Caki2 (cell line): ENCODE results near the gene B4GALT2. TPM values are rescaled to one million over a fixed set of nuclear protein-coding genes. Genes with fewer than 3 reads are reported as not detected.

Source experiments
- DNase-seq: peaks from one replicate; pipeline ENCODE4 v3.0.0-alpha.2; 2015; ENCODE audit warnings: low read depth
- in situ Hi-C: cut with HindIII; loops from 2 replicates; pipeline ENCODE4 v1.10.0; 2016; ENCODE audit warnings: low sequenced_read_pairs, low pct_unique_long_range_greater_than_20kb, mixed read lengths
- total RNA-seq: library from RNA; depleted of rRNA; stranded (reverse); fragments of >200 nt; shearing (Covaris generic); gene quantifications from 2 replicates; pipeline ENCODE4 v1.2.3, GENCODE V29; 2014; ENCODE audit warnings: low replicate concordance; rRNA removed

The B4GALT2 gene, protein sequence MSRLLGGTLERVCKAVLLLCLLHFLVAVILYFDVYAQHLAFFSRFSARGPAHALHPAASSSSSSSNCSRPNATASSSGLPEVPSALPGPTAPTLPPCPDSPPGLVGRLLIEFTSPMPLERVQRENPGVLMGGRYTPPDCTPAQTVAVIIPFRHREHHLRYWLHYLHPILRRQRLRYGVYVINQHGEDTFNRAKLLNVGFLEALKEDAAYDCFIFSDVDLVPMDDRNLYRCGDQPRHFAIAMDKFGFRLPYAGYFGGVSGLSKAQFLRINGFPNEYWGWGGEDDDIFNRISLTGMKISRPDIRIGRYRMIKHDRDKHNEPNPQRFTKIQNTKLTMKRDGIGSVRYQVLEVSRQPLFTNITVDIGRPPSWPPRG
- 75.2 and 88.9 TPM in 2 replicates for total RNA-seq

DNA sequence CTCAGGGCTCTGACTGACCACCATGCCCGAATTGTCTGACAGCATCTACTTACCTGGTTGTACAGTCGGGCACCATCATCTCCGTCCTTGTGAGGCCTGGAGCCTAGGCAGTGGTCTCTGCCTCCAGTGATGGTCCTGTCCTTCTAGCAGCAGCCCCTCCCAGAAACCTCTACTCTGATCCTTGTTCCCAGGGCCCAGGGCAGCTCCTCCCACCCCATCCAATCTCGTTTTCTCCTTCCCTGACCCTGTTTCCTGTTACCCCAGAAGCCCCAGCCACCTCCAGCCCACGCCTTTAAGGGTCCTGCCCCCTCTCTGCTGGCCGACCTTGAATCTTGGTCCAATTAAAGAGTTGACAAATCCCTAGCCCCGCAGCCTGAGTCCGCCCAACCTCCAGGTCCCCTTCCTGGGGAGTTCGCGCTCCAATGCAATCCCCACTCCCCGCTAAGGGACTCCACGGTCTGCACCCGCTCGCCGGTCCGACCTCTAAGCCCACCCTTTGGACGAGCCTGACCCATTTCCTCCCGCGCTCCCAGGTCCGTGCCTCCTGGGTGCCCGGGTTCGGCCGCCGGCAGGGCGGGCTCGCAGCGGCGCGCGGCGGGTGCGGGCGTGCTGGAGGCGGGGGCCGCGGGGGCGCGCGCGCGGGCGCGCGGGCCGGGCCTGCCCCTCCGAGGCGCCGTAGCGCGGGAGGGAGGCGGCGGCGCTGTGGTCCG is at the start of gene B4GALT2:
Gene B4GALT2 (plus strand): TSS at position 660 of the 710 bp plus-strand sequence. CDS start 1,951 bp downstream, outside the sequence.
- in situ Hi-C loops, result no loop called here

DNA sequence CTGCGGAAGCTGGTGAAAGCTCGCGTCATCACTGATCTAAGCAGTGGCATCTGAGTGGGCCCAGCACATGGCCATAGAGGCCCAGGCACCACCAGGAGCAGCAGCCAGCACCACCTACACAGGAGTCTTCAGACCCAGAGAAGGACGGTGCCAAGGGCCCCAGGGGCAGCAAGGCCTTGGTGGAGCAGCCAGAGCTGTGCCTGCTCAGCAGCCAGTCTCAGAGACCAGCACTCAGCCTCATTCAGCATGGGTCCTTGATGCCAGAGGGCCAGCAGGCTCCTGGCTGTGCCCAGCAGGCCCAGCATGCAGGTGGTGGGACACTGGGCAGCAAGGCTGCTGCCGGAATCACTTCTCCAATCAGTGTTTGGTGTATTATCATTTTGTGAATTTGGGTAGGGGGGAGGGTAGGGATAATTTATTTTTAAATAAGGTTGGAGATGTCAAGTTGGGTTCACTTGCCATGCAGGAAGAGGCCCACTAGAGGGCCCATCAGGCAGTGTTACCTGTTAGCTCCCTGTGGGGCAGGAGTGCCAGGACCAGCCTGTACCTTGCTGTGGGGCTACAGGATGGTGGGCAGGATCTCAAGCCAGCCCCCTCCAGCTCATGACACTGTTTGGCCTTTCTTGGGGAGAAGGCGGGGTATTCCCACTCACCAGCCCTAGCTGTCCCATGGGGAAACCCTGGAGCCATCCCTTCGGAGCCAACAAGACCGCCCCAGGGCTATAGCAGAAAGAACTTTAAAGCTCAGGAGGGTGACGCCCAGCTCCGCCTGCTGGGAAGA is 48.7 kb upstream of the B4GALT2 start:
- DNase-seq, result no peak
- in situ Hi-C loops, result no loop called here

More for the DNA sequence above, at the start of gene B4GALT2:
- no peak for DNase-seq

- in situ Hi-C loops, result no loop called here
- no peak for DNase-seq
These were observed 48.1 kb upstream of the B4GALT2 start for GRCh38 chr1:43930949-43931275.

DNA sequence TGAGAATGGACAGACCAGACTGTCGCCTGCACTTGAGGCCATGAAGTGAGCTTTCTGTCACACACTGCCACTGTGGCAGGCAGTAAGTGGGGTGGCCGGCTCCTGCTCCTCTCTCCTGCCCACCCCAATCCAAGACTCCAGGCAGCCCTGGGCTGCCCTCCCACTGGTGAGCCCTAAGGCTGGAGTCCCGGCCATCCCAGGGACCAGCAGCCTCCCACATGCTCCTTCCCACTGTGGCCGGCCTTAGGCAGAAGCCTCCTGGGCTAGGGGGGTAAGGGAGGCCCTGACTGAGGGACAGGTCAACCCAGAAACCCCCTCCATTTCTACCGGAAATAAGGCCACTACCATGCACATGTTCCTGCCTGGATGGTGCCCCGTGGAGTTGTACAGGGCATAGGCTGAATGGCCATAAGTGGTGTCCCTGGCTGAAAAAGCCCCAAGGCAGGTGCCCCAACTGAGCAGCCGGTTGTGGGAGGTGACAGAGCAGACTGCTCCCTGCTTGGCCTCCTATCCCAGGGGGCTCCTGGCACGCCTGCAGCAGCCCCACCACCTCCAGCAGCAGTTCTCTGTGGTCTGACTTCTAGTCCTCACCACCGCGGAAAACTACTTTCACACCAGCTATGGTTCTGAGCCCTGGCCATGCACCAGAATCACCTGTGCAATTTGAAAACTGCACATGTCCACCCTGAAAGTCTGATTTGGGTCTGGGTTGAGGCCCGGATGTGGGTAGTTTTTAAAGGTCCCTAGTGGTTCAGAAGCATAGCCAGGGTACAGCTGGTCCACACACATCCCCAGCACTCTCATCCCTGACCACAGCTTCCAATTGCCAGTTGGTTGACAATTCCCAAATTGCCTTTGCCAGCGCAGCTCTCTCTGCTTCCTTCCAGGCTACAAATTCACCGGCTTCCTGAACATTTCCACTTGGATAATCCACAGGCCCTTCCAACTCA is 47.0 kb upstream of the B4GALT2 start:
- in situ Hi-C loops, result no loop called here
- no peak for DNase-seq

GRCh38 chr1:43932786-43933385 is 46.1 kb upstream of the B4GALT2 start:
- DNase-seq, result no peak
- in situ Hi-C loops, result no loop called here

DNA sequence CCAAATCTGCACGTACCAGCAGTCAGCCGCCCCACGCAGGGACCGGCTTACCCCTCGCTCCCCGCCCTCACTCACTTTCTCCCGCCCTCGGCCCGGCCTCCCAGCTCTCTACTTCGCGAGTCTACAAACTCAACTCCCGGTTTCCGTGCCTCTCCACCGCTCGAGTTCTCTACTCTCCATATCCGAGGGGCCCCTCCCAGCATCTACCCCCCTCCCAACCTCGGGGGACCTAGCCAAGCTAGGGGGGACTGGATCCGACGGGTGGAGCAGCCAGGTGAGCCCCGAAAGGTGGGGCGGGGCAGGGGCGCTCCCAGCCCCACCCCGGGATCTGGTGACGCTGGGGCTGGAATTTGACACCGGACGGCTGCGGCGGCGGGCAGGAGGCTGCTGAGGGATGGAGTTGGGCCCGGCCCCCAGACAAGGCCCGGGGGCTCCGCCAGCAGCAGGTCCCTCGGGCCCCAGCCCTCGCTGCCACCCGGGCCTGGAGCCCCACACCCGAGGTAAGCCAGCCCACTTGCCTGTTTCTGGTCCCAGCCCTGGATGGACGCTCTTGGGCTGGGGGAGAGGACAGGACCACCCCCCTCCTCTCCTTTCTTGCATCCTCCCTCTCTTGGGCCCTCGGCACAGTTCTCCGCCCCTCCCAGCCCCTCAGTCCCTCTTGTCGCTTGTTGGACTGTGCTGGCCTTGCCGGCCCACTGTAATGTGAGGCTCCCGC is 45.5 kb upstream of the B4GALT2 start, which contains the start of gene ARTN:
Gene ARTN (plus strand): TSS at position 416 of the 715 bp plus-strand sequence. CDS start 1,856 bp downstream, outside the sequence.
- DNase-seq, result no peak
- in situ Hi-C loops, result no loop called here

GRCh38 chr1:43934101-43934985 is 44.7 kb upstream of the B4GALT2 start:
- in situ Hi-C loops, result no loop called here
- peak; percentile 54 for DNase-seq

DNA sequence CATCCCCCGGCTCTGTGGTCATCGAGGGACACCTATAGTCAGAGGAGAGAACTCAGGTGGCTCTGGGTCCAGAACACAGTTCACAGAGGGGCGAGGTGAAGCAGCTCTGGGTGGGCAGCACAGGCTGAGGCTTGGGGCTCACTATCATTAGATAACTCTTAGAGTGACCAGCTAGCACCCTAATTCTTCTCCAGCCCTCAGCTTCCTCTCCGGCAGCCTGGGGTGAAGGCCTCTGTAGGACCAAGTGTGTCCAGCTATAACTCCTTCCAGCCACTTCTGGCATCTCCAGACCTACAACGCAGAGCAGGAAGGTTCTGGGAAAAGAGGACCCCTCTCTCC is 44.1 kb upstream of the B4GALT2 start:
- no peak for DNase-seq
- in situ Hi-C loops, result no loop called here

DNA sequence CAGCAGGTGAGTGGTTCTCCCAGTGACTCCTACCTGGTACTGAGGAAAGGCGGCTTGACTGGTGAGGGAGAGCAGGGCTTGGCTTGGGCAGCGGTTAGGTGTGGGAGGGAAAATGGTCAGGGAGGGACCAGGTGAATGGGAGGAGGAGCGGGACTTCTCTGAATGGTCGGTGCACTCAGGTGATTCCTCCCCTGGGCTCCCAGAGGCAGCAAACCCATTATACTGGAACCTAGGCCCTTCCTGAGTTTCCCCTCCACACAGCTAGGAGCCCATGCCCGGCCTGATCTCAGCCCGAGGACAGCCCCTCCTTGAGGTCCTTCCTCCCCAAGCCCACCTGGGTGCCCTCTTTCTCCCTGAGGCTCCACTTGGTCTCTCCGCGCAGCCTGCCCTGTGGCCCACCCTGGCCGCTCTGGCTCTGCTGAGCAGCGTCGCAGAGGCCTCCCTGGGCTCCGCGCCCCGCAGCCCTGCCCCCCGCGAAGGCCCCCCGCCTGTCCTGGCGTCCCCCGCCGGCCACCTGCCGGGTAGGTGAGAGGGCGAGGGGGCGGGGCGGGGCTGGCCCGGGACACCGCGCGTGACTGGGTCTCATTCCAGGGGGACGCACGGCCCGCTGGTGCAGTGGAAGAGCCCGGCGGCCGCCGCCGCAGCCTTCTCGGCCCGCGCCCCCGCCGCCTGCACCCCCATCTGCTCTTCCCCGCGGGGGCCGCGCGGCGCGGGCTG is 43.1 kb upstream of the B4GALT2 start:
- DNase-seq, result no peak
- in situ Hi-C loops, result no loop called here

- no peak for DNase-seq
- in situ Hi-C loops, result no loop called here
These were observed 42.4 kb upstream of the B4GALT2 start for GRCh38 chr1:43936431-43937151.

DNA sequence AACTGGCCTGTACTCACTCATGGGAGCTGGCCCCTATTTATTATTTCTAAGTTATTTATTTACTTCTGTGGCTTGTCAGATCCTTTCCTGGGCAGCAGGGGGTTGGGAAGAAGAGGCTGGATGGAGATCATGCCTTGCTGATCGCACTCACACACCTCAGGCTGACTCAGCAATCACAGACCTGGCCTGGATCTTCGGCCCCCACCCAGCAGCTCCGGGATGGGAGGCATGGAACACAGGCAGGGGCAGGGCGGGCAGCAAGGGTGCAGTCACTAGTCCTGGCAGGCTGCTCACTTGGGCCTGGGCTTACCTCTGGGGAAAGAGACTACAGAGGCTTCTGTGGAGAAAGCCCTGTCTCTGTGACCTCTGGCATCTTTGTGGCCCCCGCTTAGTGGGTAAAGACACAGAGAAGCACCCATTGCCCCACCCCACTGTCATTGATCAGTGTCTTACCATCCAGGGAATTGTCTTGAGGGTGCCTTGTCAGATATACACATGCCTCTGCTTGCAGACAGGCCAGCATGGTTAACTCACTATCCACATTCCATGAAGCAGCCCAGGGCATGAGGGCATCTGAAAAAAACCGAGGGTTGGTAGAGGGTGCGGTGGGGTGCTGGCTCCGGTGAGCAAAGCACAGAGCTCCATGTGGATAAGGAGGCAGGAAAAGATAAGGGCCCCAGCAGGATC is 41.7 kb upstream of the B4GALT2 start:
- in situ Hi-C loops, result no loop called here
- DNase-seq, result peak; percentile 95

GRCh38 chr1:43938383-43938782 is 40.6 kb upstream of the B4GALT2 start:
- DNase-seq, result no peak
- in situ Hi-C loops, result no loop called here

DNA sequence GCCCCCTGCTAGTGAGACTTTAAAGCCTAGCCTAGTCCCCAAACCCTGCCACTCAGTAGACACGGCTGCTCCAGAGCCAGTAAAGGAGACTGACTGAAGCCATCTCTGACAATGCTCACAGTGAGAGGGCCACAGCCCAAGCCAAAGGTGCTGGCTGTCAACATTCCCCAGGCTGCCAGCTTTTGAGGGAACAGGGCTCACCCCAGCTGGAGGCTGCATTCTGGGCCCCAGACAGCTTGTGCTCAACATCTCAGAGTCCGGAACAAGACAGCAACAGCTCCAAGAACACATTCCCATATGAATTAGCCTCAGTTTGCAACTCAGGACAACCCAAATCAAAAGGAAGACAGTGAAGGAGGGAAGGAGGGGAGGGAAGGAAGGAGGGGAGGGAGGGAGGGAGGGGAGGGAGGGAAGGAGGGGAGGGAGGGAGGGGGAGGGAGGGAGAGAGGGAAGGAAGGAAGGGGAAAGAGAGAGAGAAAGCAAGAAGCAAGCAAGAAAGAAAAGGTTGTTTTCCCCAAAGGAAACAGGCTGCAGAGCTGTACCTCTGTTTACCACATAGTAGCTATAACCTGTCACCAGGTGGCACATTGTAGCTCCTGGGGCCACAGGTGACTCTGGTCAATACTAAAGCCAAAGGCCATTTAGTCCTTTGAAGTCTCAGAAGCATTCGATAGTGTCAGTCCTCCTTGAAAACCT is 40.0 kb upstream of the B4GALT2 start:
- no peak for DNase-seq
- in situ Hi-C loops, result no loop called here

- no peak for DNase-seq
- in situ Hi-C loops, result no loop called here
These were observed 36.6 kb upstream of the B4GALT2 start for GRCh38 chr1:43942411-43942810.
